ENCODE measurements around the gene AP1B1. TPM values are rescaled to one million over a fixed set of nuclear protein-coding genes. Genes with fewer than 3 reads are reported as not detected.
A peak's percentile ranks its signal among the peaks of the same experiment; 100 is the strongest.

AP1B1 gene
- total RNA-seq, 1 experiment from 2014 or later, result 22.6 TPM

- no peak for DNase-seq (ENCODE audit: low spot score)
Observed at GRCh38 chr22:29313576-29314466, 74.5 kb downstream of the AP1B1 start.

- DNase-seq (ENCODE audit: low spot score), result no peak
Observed at GRCh38 chr22:29313126-29313575, 75.2 kb downstream of the AP1B1 start.

- DNase-seq (ENCODE audit: low spot score), result no peak
Observed at GRCh38 chr22:29312218-29313125, 75.9 kb downstream of the AP1B1 start.

- no peak for DNase-seq (ENCODE audit: low spot score)
Observed at GRCh38 chr22:29311464-29312217, 76.7 kb downstream of the AP1B1 start.

GRCh38 chr22:29310863-29311339 is 77.5 kb downstream of the AP1B1 start:
- DNase-seq (ENCODE audit: low spot score), result peak; percentile 85

GRCh38 chr22:29310065-29310862 is 78.1 kb downstream of the AP1B1 start:
- no peak for DNase-seq (ENCODE audit: low spot score)

- peak; percentile 19 for DNase-seq (ENCODE audit: low spot score)
Observed at GRCh38 chr22:29309332-29310064, 78.9 kb downstream of the AP1B1 start.

GRCh38 chr22:29308791-29309262 is 79.5 kb downstream of the AP1B1 start:
- DNase-seq (ENCODE audit: low spot score), result peak; percentile 71

GRCh38 chr22:29308148-29308790 is 80.1 kb downstream of the AP1B1 start:
- no peak for DNase-seq (ENCODE audit: low spot score)

GRCh38 chr22:29307596-29308147 is 80.7 kb downstream of the AP1B1 start:
- no peak for DNase-seq (ENCODE audit: low spot score)

- peak; percentile 40 for DNase-seq (ENCODE audit: low spot score)
Observed at GRCh38 chr22:29306835-29307595, 81.4 kb downstream of the AP1B1 start.

GRCh38 chr22:29306175-29306834 is 82.1 kb downstream of the AP1B1 start, which contains the start of gene GAS2L1:
GAS2L1 (plus strand) TSS chr22:29306650; CDS start chr22:29308106, 1,456 bp downstream.
- DNase-seq (ENCODE audit: low spot score), result peak; percentile 53

GRCh38 chr22:29305836-29306174 is 82.6 kb downstream of the AP1B1 start:
- no peak for DNase-seq (ENCODE audit: low spot score)

GRCh38 chr22:29302681-29303465 is 85.5 kb downstream of the AP1B1 start:
- no peak for DNase-seq (ENCODE audit: low spot score)

GRCh38 chr22:29302402-29302680 is 86.0 kb downstream of the AP1B1 start:
- DNase-seq (ENCODE audit: low spot score), result no peak

GRCh38 chr22:29301716-29302401 is 86.5 kb downstream of the AP1B1 start:
- DNase-seq (ENCODE audit: low spot score), result no peak

Measured in H4 (cell line).